ENCODE data around the gene PRSS33. TPM values are rescaled to one million over a fixed set of nuclear protein-coding genes. Genes with fewer than 3 reads are reported as not detected.

Gene PRSS33
- total RNA-seq, 1 donor from 2014 or later: not detected

GRCh38 chr16:2830355-2830695 is 43.0 kb upstream of the PRSS33 start:
- no peak overlapping the region for H3K4me3 ChIP-seq (ENCODE audit: low read depth, low read length)
- no peak for TF ChIP-seq CTCF (conservative IDR thresholded peaks at IDR 0.05; ENCODE audit: low read depth, low read length)
- no peak for DNase-seq (ENCODE audit: low read depth)

- no peak for DNase-seq (ENCODE audit: low read depth)
- H3K4me3 ChIP-seq (ENCODE audit: low read depth, low read length): no peak within 1 kb of the TSS
- TF ChIP-seq CTCF (conservative IDR thresholded peaks at IDR 0.05; ENCODE audit: low read depth, low read length): no peak
Observed at GRCh38 chr16:2829501-2830354, 42.4 kb upstream of the PRSS33 start, which contains the start of gene ZG16B. TSS of gene ZG16B (plus strand) at chr16:2830303. CDS start at chr16:2830442, 139 bp downstream.

- DNase-seq (ENCODE audit: low read depth): no peak
- no peak overlapping the region for H3K4me3 ChIP-seq (ENCODE audit: low read depth, low read length)
- TF ChIP-seq CTCF (conservative IDR thresholded peaks at IDR 0.05; ENCODE audit: low read depth, low read length): no peak
Observed at GRCh38 chr16:2828876-2829430, 41.6 kb upstream of the PRSS33 start.

- no peak for DNase-seq (ENCODE audit: low read depth)
- H3K4me3 ChIP-seq (ENCODE audit: low read depth, low read length): no peak overlapping the region
- TF ChIP-seq CTCF (conservative IDR thresholded peaks at IDR 0.05; ENCODE audit: low read depth, low read length): no peak
Observed at GRCh38 chr16:2828521-2828840, 41.1 kb upstream of the PRSS33 start.

- DNase-seq (ENCODE audit: low read depth): no peak
- no peak overlapping the region for H3K4me3 ChIP-seq (ENCODE audit: low read depth, low read length)
- no peak for TF ChIP-seq CTCF (conservative IDR thresholded peaks at IDR 0.05; ENCODE audit: low read depth, low read length)
Observed at GRCh38 chr16:2827831-2828520, 40.6 kb upstream of the PRSS33 start.

GRCh38 chr16:2827374-2827791 is 40.0 kb upstream of the PRSS33 start:
- no peak for DNase-seq (ENCODE audit: low read depth)
- TF ChIP-seq CTCF (conservative IDR thresholded peaks at IDR 0.05; ENCODE audit: low read depth, low read length): no peak
- no peak overlapping the region for H3K4me3 ChIP-seq (ENCODE audit: low read depth, low read length)
